T47D (cell line): ENCODE results near the gene LILRB5.

Experiments used
- DNase-seq, 2 experiments: peaks; one replicate each; pipeline versions ENCODE4 v3.0.0 to v3.0.0-alpha.2; 2011 to 2012; ENCODE audit warnings: low read depth in 1 of 2, low spot score in 1 of 2
- JUND ChIP-seq: IDR thresholded peaks from 2 replicates; pipeline ENCODE4 v1.6.1; 2012; ENCODE audit warnings: low read depth
- in situ Hi-C: cut with HindIII; loops from 2 replicates; pipeline ENCODE4 v1.10.0; 2016; ENCODE audit warnings: low sequenced_read_pairs, low pct_unique_long_range_greater_than_20kb

The LILRB5 gene

GRCh38 chr19:54206831-54207177 lies 50.3 kb downstream of the LILRB5 start:
- no peak for TF ChIP-seq JUND
- no peak for DNase-seq
- in situ Hi-C loops = no loop called here

GRCh38 chr19:54206030-54206830 lies 50.8 kb downstream of the LILRB5 start:
- no peak for DNase-seq
- in situ Hi-C loops = no loop called here
- no peak for TF ChIP-seq JUND

GRCh38 chr19:54204767-54205468 lies 52.2 kb downstream of the LILRB5 start:
- DNase-seq = no peak
- in situ Hi-C loops = no loop called here
- no peak for TF ChIP-seq JUND

- in situ Hi-C loops = no loop called here
- no peak for DNase-seq
- TF ChIP-seq JUND = no peak
Observed at GRCh38 chr19:54203151-54203611, 53.9 kb downstream of the LILRB5 start.

- no peak for DNase-seq
- no peak for TF ChIP-seq JUND
- in situ Hi-C loops = no loop called here
Observed at GRCh38 chr19:54201980-54202379, 55.1 kb downstream of the LILRB5 start.

- in situ Hi-C loops = no loop called here
- no peak for TF ChIP-seq JUND
- no peak for DNase-seq
Observed at GRCh38 chr19:54201172-54201701, 55.8 kb downstream of the LILRB5 start.
